Muscle layer of duodenum (tissue), 2 donors: Measurements from ENCODE around the gene SYNJ1.
"Not testable (repeated sequence)": the region's sequence is repeated elsewhere in the genome, so short reads cannot be mapped to it uniquely, and the experiment has no call there.

Experiments
- H3K27ac ChIP-seq: one replicate; pipeline ENCODE4 v1.7.0; 2013; ENCODE audit warnings: mild to moderate bottlenecking, low read length
- H3K27me3 ChIP-seq: one replicate; pipeline ENCODE4 v1.7.0; 2013; ENCODE audit warnings: low read depth, mild to moderate bottlenecking, control low read depth, low read length
- H3K36me3 ChIP-seq, 2 donors: one replicate each; pipeline ENCODE4 v1.7.0; 2013; ENCODE audit warnings: low read length in 2 of 2, control low read depth in 1 of 2, mild to moderate bottlenecking in 1 of 2; ENCODE audit not compliant: insufficient read depth in 2 of 2, control insufficient read depth in 1 of 2
- H3K4me1 ChIP-seq, 2 donors: one replicate each; pipeline ENCODE4 v1.7.0; 2013; ENCODE audit warnings: low read length in 2 of 2, mild to moderate bottlenecking in 2 of 2, control low read depth in 1 of 2, moderate library complexity in 1 of 2; ENCODE audit not compliant: insufficient read depth in 2 of 2, control insufficient read depth in 1 of 2
- H3K4me3 ChIP-seq, 2 donors: one replicate each; pipeline ENCODE4 v1.7.0; 2013; ENCODE audit warnings: low read length in 2 of 2, low read depth in 1 of 2, mild to moderate bottlenecking in 1 of 2
- H3K9me3 ChIP-seq, 2 donors: one replicate each; pipeline ENCODE4 v1.7.0; 2013; ENCODE audit warnings: low read length in 2 of 2, control low read depth in 1 of 2, mild to moderate bottlenecking in 1 of 2; ENCODE audit not compliant: control insufficient read depth in 1 of 2
- donor health status: healthy.

The SYNJ1 gene

GRCh38 chr21:32648165-32648564 is 79.6 kb downstream of the SYNJ1 start:
- H3K4me1 ChIP-seq = no peaks in the 10 kb centered on the region
- no peak overlapping the region for H3K27ac ChIP-seq
- H3K4me3 ChIP-seq = no peak overlapping the region
- peaks cover 36 to 38% of the 10 kb centered on the region in 2 donors for H3K36me3 ChIP-seq
- H3K27me3 ChIP-seq = no peaks in the 10 kb centered on the region
- no peaks in the 10 kb centered on the region for H3K9me3 ChIP-seq

- Histone ChIP-seq H3K4me3 (no peak overlapping the region), H3K36me3 (peaks cover 34 to 50% of the 10 kb centered on the region in 2 donors), H3K4me1 (no peaks in the 10 kb centered on the region), H3K9me3 (no peaks in the 10 kb centered on the region), H3K27me3 (no peaks in the 10 kb centered on the region), H3K27ac (no peak overlapping the region)
Measured at GRCh38 chr21:32645261-32646182, 82.3 kb downstream of the SYNJ1 start.

- no peaks in the 10 kb centered on the region for H3K9me3 ChIP-seq
- no peak overlapping the region for H3K27ac ChIP-seq
- no peaks in the 10 kb centered on the region for H3K4me1 ChIP-seq
- H3K27me3 ChIP-seq = no peaks in the 10 kb centered on the region
- H3K4me3 ChIP-seq = no peak overlapping the region
- H3K36me3 ChIP-seq = peaks cover 27 to 67% of the 10 kb centered on the region in 2 donors
Measured at GRCh38 chr21:32641710-32642698, 85.8 kb downstream of the SYNJ1 start.

GRCh38 chr21:32626621-32627196 is 101.1 kb downstream of the SYNJ1 start:
- Histone ChIP-seq H3K9me3 (no peaks in the 10 kb centered on the region), H3K36me3 (peaks cover 17 to 21% of the 10 kb centered on the region in 2 donors), H3K4me3 (no peak overlapping the region), H3K27ac (no peak overlapping the region), H3K4me1 (no peaks in the 10 kb centered on the region), H3K27me3 (peaks cover 3% of the 10 kb centered on the region)

- not testable (repeated sequence) for H3K27ac ChIP-seq, H3K9me3 ChIP-seq, H3K27me3 ChIP-seq, H3K36me3 ChIP-seq, H3K4me3 ChIP-seq, H3K4me1 ChIP-seq
Measured at GRCh38 chr21:32618218-32618617, 109.6 kb downstream of the SYNJ1 start.

GRCh38 chr21:32613436-32614043 is 114.3 kb downstream of the SYNJ1 start:
- Histone ChIP-seq H3K27ac (peak overlapping the region; percentile 87), H3K36me3 (peaks cover 5 to 12% of the 10 kb centered on the region in 2 donors), H3K4me3 (peak overlapping the region; percentile 93 to 100), H3K9me3 (no peaks in the 10 kb centered on the region), H3K4me1 (peaks cover 0 to 15% of the 10 kb centered on the region in 2 donors), H3K27me3 (no peaks in the 10 kb centered on the region)

- Histone ChIP-seq H3K4me1 (peaks cover 0 to 15% of the 10 kb centered on the region in 2 donors), H3K27ac (peak overlapping the region; percentile 87), H3K4me3 (peak overlapping the region; percentile 93 to 100), H3K27me3 (no peaks in the 10 kb centered on the region), H3K36me3 (peaks cover 5 to 13% of the 10 kb centered on the region in 2 donors), H3K9me3 (no peaks in the 10 kb centered on the region)
Measured at GRCh38 chr21:32612999-32613337, 114.8 kb downstream of the SYNJ1 start.

GRCh38 chr21:32612075-32612998 is 115.5 kb downstream of the SYNJ1 start, which contains the start of gene CFAP298:
Gene CFAP298, minus strand, starts transcription at chr21:32612377. Its CDS starts 134 bp downstream, at chr21:32612243.
- Histone ChIP-seq H3K36me3 (peaks cover 5 to 19% of the 10 kb centered on the region in 2 donors), H3K9me3 (no peaks in the 10 kb centered on the region), H3K27ac (peak within 1 kb of the TSS; percentile 87), H3K27me3 (no peaks in the 10 kb centered on the region), H3K4me1 (peaks cover 0 to 15% of the 10 kb centered on the region in 2 donors), H3K4me3 (peak within 1 kb of the TSS; percentile 93 to 100)

- Histone ChIP-seq H3K36me3 (peaks cover 11 to 20% of the 10 kb centered on the region in 2 donors), H3K27me3 (no peaks in the 10 kb centered on the region), H3K4me3 (peak overlapping the region; percentile 93 to 100), H3K4me1 (peaks cover 0 to 15% of the 10 kb centered on the region in 2 donors), H3K27ac (peak overlapping the region; percentile 87), H3K9me3 (no peaks in the 10 kb centered on the region)
Measured at GRCh38 chr21:32611471-32611997, 116.3 kb downstream of the SYNJ1 start.

- H3K27ac ChIP-seq, H3K27me3 ChIP-seq, H3K9me3 ChIP-seq, H3K4me3 ChIP-seq: not testable (repeated sequence)
- peaks cover 0 to 15% of the 10 kb centered on the region in 2 donors for H3K4me1 ChIP-seq
- H3K36me3 ChIP-seq = peaks cover 17 to 26% of the 10 kb centered on the region in 2 donors
Measured at GRCh38 chr21:32610940-32611339, 116.9 kb downstream of the SYNJ1 start.
